H9 (cell line): Measurements from ENCODE around the gene MRTFB. TPM values are rescaled to one million over a fixed set of nuclear protein-coding genes. Genes with fewer than 3 reads are reported as not detected.

ENCODE experiments used
- DNase-seq: peaks from one replicate; pipeline ENCODE4 v3.0.0-alpha.2; 2017
- H2AFZ ChIP-seq: one replicate; pipeline ENCODE4 v1.6.1; 2013; ENCODE audit warnings: mild to moderate bottlenecking, low read length, control low read depth, moderate library complexity
- H2AK5ac ChIP-seq: 2 replicates; pipeline ENCODE4 v1.6.1; 2013; ENCODE audit warnings: low read length, control low read depth, mixed read lengths; ENCODE audit not compliant: insufficient read length
- H2BK120ac ChIP-seq: one replicate; pipeline ENCODE4 v1.6.1; 2013; ENCODE audit warnings: low read depth, mild to moderate bottlenecking, low read length, control low read depth, inconsistent platforms; ENCODE audit not compliant: poor library complexity, severe bottlenecking
- H2BK12ac ChIP-seq: 2 replicates; pipeline ENCODE4 v1.6.1; 2013; ENCODE audit warnings: low read length, control low read depth, mixed read lengths, low read depth; ENCODE audit not compliant: insufficient read length
- H2BK15ac ChIP-seq: 2 replicates; pipeline ENCODE4 v1.6.1; 2013; ENCODE audit warnings: low read depth, low read length, control low read depth
- H2BK20ac ChIP-seq: one replicate; pipeline ENCODE4 v1.6.1; 2013; ENCODE audit warnings: low read depth, mild to moderate bottlenecking, low read length, control low read depth, inconsistent platforms; ENCODE audit not compliant: poor library complexity, severe bottlenecking
- H2BK5ac ChIP-seq: 2 replicates; pipeline ENCODE4 v1.6.1; 2013; ENCODE audit warnings: low read length, control low read depth, mixed read lengths; ENCODE audit not compliant: insufficient read length
- H3K14ac ChIP-seq: 2 replicates; pipeline ENCODE4 v1.6.1; 2013; ENCODE audit warnings: low read length, control low read depth; ENCODE audit not compliant: insufficient read depth
- H3K18ac ChIP-seq: 2 replicates; pipeline ENCODE4 v1.6.1; 2013; ENCODE audit warnings: low read depth, mild to moderate bottlenecking, mixed read lengths, low read length, control low read depth; ENCODE audit not compliant: insufficient read length
- H3K23ac ChIP-seq: 2 replicates; pipeline ENCODE4 v1.6.1; 2013; ENCODE audit warnings: low read length, control low read depth, mixed read lengths, low read depth; ENCODE audit not compliant: insufficient read length
- H3K23me2 ChIP-seq: 2 replicates; pipeline ENCODE4 v1.6.1; 2013; ENCODE audit warnings: low read depth, mild to moderate bottlenecking, mixed read lengths, low read length, control low read depth; ENCODE audit not compliant: insufficient read length, poor library complexity, severe bottlenecking
- H3K27ac ChIP-seq: 2 replicates; pipeline ENCODE4 v1.5.1; 2013; ENCODE audit warnings: low read length, control low read depth, mixed read lengths, low read depth; ENCODE audit not compliant: insufficient read length
- H3K27me3 ChIP-seq: 2 replicates; pipeline ENCODE4 v1.6.1; 2013; ENCODE audit warnings: low read length, control low read depth, inconsistent platforms; ENCODE audit not compliant: insufficient read depth
- H3K4ac ChIP-seq: 2 replicates; pipeline ENCODE4 v1.6.1; 2013; ENCODE audit warnings: low read depth, mild to moderate bottlenecking, control low read depth, inconsistent platforms, low read length, moderate library complexity
- H3K4me1 ChIP-seq: 2 replicates; pipeline ENCODE4 v1.6.1; 2013; ENCODE audit warnings: low read length, control low read depth, inconsistent platforms; ENCODE audit not compliant: insufficient read depth
- H3K4me2 ChIP-seq: 2 replicates; pipeline ENCODE4 v1.6.1; 2013; ENCODE audit warnings: low read length, control low read depth, mixed read lengths; ENCODE audit not compliant: insufficient read length, insufficient read depth
- H3K56ac ChIP-seq: 2 replicates; pipeline ENCODE4 v1.6.1; 2013; ENCODE audit warnings: low read depth, mild to moderate bottlenecking, mixed read lengths, low read length, control low read depth; ENCODE audit not compliant: insufficient read length
- H3K79me1 ChIP-seq: 2 replicates; pipeline ENCODE4 v1.6.1; 2013; ENCODE audit warnings: low read depth, mild to moderate bottlenecking, moderate library complexity, low read length, control low read depth, inconsistent platforms; ENCODE audit not compliant: insufficient read depth, poor library complexity, severe bottlenecking
- H3K79me2 ChIP-seq: 2 replicates; pipeline ENCODE4 v1.6.1; 2013; ENCODE audit warnings: low read length, control low read depth, inconsistent platforms; ENCODE audit not compliant: insufficient read depth
- H3K9ac ChIP-seq: 2 replicates; pipeline ENCODE4 v1.6.1; 2013; ENCODE audit warnings: low read length, control low read depth, mixed read lengths; ENCODE audit not compliant: insufficient read length; ENCODE audit errors: extremely low read depth
- H3K9me3 ChIP-seq: one replicate; pipeline ENCODE4 v1.6.1; 2013; ENCODE audit warnings: low read depth, low read length, inconsistent platforms; ENCODE audit not compliant: control insufficient read depth
- H3T11ph ChIP-seq: one replicate; pipeline ENCODE4 v1.6.1; 2013; ENCODE audit warnings: mild to moderate bottlenecking, low read length, control low read depth, inconsistent platforms
- H4K20me1 ChIP-seq: one replicate; pipeline ENCODE4 v1.6.1; 2013; ENCODE audit not compliant: control insufficient read depth, insufficient read length, insufficient read depth
- H4K5ac ChIP-seq: 2 replicates; pipeline ENCODE4 v1.6.1; 2013; ENCODE audit warnings: low read depth, mild to moderate bottlenecking, mixed read lengths, low read length, control low read depth; ENCODE audit not compliant: insufficient read length
- H4K8ac ChIP-seq: replicated peaks from 2 replicates; pipeline ENCODE4 v1.6.1; 2013; ENCODE audit warnings: low read length, control low read depth, mixed read lengths, low read depth; ENCODE audit not compliant: insufficient read length
- H4K91ac ChIP-seq: 2 replicates; pipeline ENCODE4 v1.6.1; 2013; ENCODE audit warnings: low read depth, mild to moderate bottlenecking, moderate library complexity, mixed read lengths, low read length, control low read depth; ENCODE audit not compliant: insufficient read length
- H3K27ac Mint-ChIP-seq, 3 experiments: 2 replicates in 2 of 3; 3 replicates in 1 of 3; pipeline ENCODE4 v1.8.0; 2020 to 2021; ENCODE audit warnings: mixed read lengths in 3 of 3, mild to moderate bottlenecking in 1 of 3, moderate library complexity in 1 of 3
- H3K27me3 Mint-ChIP-seq: 2 replicates; pipeline ENCODE4 v1.8.0; 2021; ENCODE audit warnings: low read depth, mild to moderate bottlenecking, moderate library complexity, mixed read lengths
- H3K36me3 Mint-ChIP-seq, 3 experiments: 2 replicates in 2 of 3; 3 replicates in 1 of 3; pipeline ENCODE4 v1.8.0; 2020 to 2021; ENCODE audit warnings: low read depth in 3 of 3, mixed read lengths in 3 of 3; ENCODE audit not compliant: insufficient read depth in 1 of 3
- H3K4me1 Mint-ChIP-seq, 2 experiments: 2 replicates each; pipeline ENCODE4 v1.8.0; 2020; ENCODE audit warnings: mixed read lengths in 2 of 2
- H3K4me3 Mint-ChIP-seq, 2 experiments: 2 replicates in 1 of 2; 3 replicates in 1 of 2; pipeline ENCODE4 v1.8.0; 2020 to 2021; ENCODE audit warnings: mild to moderate bottlenecking in 2 of 2, mixed read lengths in 2 of 2, moderate library complexity in 1 of 2
- H3K9me3 Mint-ChIP-seq, 2 experiments: 2 replicates in 1 of 2; 3 replicates in 1 of 2; pipeline ENCODE4 v1.8.0; 2020; ENCODE audit warnings: mild to moderate bottlenecking in 2 of 2, mixed read lengths in 2 of 2, moderate library complexity in 1 of 2
- CTCF ChIP-seq: fragments of 200-600 bp; sonication (generic); conservative IDR thresholded peaks from 3 replicates; pipeline ENCODE4 v1.8.0; 2021; ENCODE audit warnings: antibody characterized with exemption, mild to moderate bottlenecking
- WGBS: extraction: QIAGEN DNeasy Blood & Tissue Kit; methylation state at CpG from one replicate; pipeline ENCODE4 v1.1.7; 2013; ENCODE audit warnings: missing lambda C conversion rate, low lambda C conversion rate, mixed read lengths; ENCODE audit not compliant: insufficient read length; ENCODE audit errors: extremely low coverage; 5-methylcytosine and 5-hydroxymethylcytosine counted together
- total RNA-seq: library from RNA; stranded (reverse); gene quantifications from 2 replicates; pipeline ENCODE4 v1.2.1, GENCODE V29; 2021

The MRTFB gene
- total RNA-seq, 1 experiment from 2014 or later = 29.9 TPM

GRCh38 chr16:14296663-14297062, 225.5 kb downstream of the MRTFB start:
- Histone ChIP-seq H2BK20ac (no peak overlapping the region), H3K79me2 (no peaks in the 10 kb centered on the region), H3K4ac (no peak overlapping the region), H3K79me1 (no peaks in the 10 kb centered on the region), H3K9ac (no peak overlapping the region), H3K27me3 (no peaks in the 10 kb centered on the region), H3K14ac (no peak overlapping the region), H4K91ac (no peak overlapping the region), H4K5ac (no peak overlapping the region), H3K56ac (no peak overlapping the region), H2AK5ac (no peak overlapping the region), H2AFZ (no peak overlapping the region), H2BK15ac (no peak overlapping the region), H3K4me2 (no peak overlapping the region), H2BK12ac (no peak overlapping the region), H3K9me3 (no peaks in the 10 kb centered on the region), H3K4me1 (no peaks in the 10 kb centered on the region; the same call in 1 of the 2 replicates), H4K8ac (no peak overlapping the region), H3K18ac (no peak overlapping the region), H3K23me2 (peaks cover 4% of the 10 kb centered on the region), H3K23ac (no peak overlapping the region), H3K27ac (no peak overlapping the region), H3T11ph (no peak overlapping the region), H2BK120ac (no peak overlapping the region), H4K20me1 (no peaks in the 10 kb centered on the region), H2BK5ac (no peak overlapping the region)
- no peak overlapping the region for H3K4me3 Mint-ChIP-seq
- WGBS = no CpG with 5 or more reads among the region's 3 CpGs
- H3K27me3 Mint-ChIP-seq = peaks cover 17% of the 10 kb centered on the region
- DNase-seq = no peak
- no peaks in the 10 kb centered on the region for H3K36me3 Mint-ChIP-seq
- peaks cover 13% of the 10 kb centered on the region in 2 experiments for H3K4me1 Mint-ChIP-seq
- no peak for TF ChIP-seq CTCF
- H3K9me3 Mint-ChIP-seq = no peaks in the 10 kb centered on the region; a peak in 1 of 5 replicates
- H3K27ac Mint-ChIP-seq = no peak overlapping the region
